ENCODE results near the gene DPP9.

The DPP9 gene

GRCh38 chr19:4656102-4656501 is 67.5 kb downstream of the DPP9 start:
- no peak for DNase-seq (ENCODE audit: low read depth)

- DNase-seq (ENCODE audit: low read depth), result no peak
These were observed 68.9 kb downstream of the DPP9 start for GRCh38 chr19:4654437-4655361.

GRCh38 chr19:4653793-4654436 is 69.7 kb downstream of the DPP9 start:
- no peak for DNase-seq (ENCODE audit: low read depth)

GRCh38 chr19:4652075-4652474 is 71.6 kb downstream of the DPP9 start:
- no peak for DNase-seq (ENCODE audit: low read depth)

GRCh38 chr19:4650159-4650558 is 73.5 kb downstream of the DPP9 start:
- DNase-seq (ENCODE audit: low read depth), result no peak

GRCh38 chr19:4649392-4650047 is 74.1 kb downstream of the DPP9 start:
- DNase-seq (ENCODE audit: low read depth), result no peak

- DNase-seq (ENCODE audit: low read depth), result no peak
These were observed 75.7 kb downstream of the DPP9 start for GRCh38 chr19:4647676-4648644.

- DNase-seq (ENCODE audit: low read depth), result no peak
These were observed 77.9 kb downstream of the DPP9 start for GRCh38 chr19:4645718-4646117.

GRCh38 chr19:4642625-4643024 is 81.0 kb downstream of the DPP9 start:
- no peak for DNase-seq (ENCODE audit: low read depth)

GRCh38 chr19:4641132-4641531 is 82.5 kb downstream of the DPP9 start:
- no peak for DNase-seq (ENCODE audit: low read depth)

GRCh38 chr19:4640247-4641000 is 83.2 kb downstream of the DPP9 start:
- DNase-seq (ENCODE audit: low read depth), result no peak

GRCh38 chr19:4639531-4640246 is 84.0 kb downstream of the DPP9 start:
- no peak for DNase-seq (ENCODE audit: low read depth)

- peak; percentile 99 for DNase-seq (ENCODE audit: low read depth)
These were observed 84.7 kb downstream of the DPP9 start, which contains the start of gene TNFAIP8L1 for GRCh38 chr19:4638828-4639530. Gene TNFAIP8L1, plus strand, starts transcription at chr19:4639516. Its CDS starts 12,354 bp downstream, at chr19:4651870.

GRCh38 chr19:4638317-4638716 is 85.3 kb downstream of the DPP9 start:
- DNase-seq (ENCODE audit: low read depth), result no peak

GRCh38 chr19:4636761-4637160 is 86.9 kb downstream of the DPP9 start:
- DNase-seq (ENCODE audit: low read depth), result no peak

- DNase-seq (ENCODE audit: low read depth), result peak; percentile 52
These were observed 87.4 kb downstream of the DPP9 start for GRCh38 chr19:4636151-4636717.

GRCh38 chr19:4635754-4636116 is 87.9 kb downstream of the DPP9 start:
- no peak for DNase-seq (ENCODE audit: low read depth)

- DNase-seq (ENCODE audit: low read depth), result no peak
These were observed 90.3 kb downstream of the DPP9 start for GRCh38 chr19:4633140-4633967.

Data from stimulated activated CD8-positive, alpha-beta memory T cell treated with anti-CD3 and anti-CD28 coated beads, Interleukin-7, amount 100 ng/mL, for 24 hours (primary cell).